Ectodermal cell (in vitro differentiated cells): ENCODE results near the gene ARID1A. TPM values are rescaled to one million over a fixed set of nuclear protein-coding genes. Genes with fewer than 3 reads are reported as not detected.
A peak's percentile ranks its signal among the peaks of the same experiment; 100 is the strongest.
"Not testable (repeated sequence)": the region's sequence is repeated elsewhere in the genome, so short reads cannot be mapped to it uniquely, and the experiment has no call there.

ENCODE experiments used
- H3K27ac ChIP-seq: 2 replicates; pipeline ENCODE4 v1.7.0; 2013; ENCODE audit warnings: mild to moderate bottlenecking, low read depth, low read length; ENCODE audit not compliant: insufficient read depth, poor library complexity, severe bottlenecking
- H3K27me3 ChIP-seq: 2 replicates; pipeline ENCODE4 v1.7.0; 2013; ENCODE audit warnings: mild to moderate bottlenecking, low read length; ENCODE audit not compliant: insufficient read depth, control insufficient read depth, poor library complexity, severe bottlenecking
- H3K36me3 ChIP-seq: one replicate; pipeline ENCODE4 v1.7.0; 2013; ENCODE audit warnings: low read length; ENCODE audit not compliant: control insufficient read depth, insufficient read depth
- H3K4me1 ChIP-seq: one replicate; pipeline ENCODE4 v1.7.0; 2013; ENCODE audit warnings: low read length; ENCODE audit not compliant: control insufficient read depth, insufficient read depth
- H3K4me3 ChIP-seq: 2 replicates; pipeline ENCODE4 v1.7.0; 2013; ENCODE audit warnings: low read depth, low read length, control low read depth; ENCODE audit not compliant: insufficient read depth
- H3K9me3 ChIP-seq: 2 replicates; pipeline ENCODE4 v1.7.0; 2013; ENCODE audit warnings: mild to moderate bottlenecking, low read length, moderate library complexity; ENCODE audit not compliant: control insufficient read depth
- WGBS, 2 experiments: methylation state at CpG; one replicate each; pipeline ENCODE4 v1.1.7; 2013; ENCODE audit warnings: missing lambda C conversion rate in 2 of 2; 5-methylcytosine and 5-hydroxymethylcytosine counted together
- polyA plus RNA-seq, 4 experiments: library from polyadenylated mRNA; stranded (reverse); fragments of 50-300 nt; gene quantifications; one replicate each; pipeline ENCODE4 v1.2.3, GENCODE V29; 2013

The ARID1A gene
- polyA plus RNA-seq (2013, experiment 1 of 4): 103 TPM
- 120 TPM for polyA plus RNA-seq (2013, experiment 2 of 4)
- 84.8 TPM for polyA plus RNA-seq (2013, experiment 3 of 4)
- 101 TPM for polyA plus RNA-seq (2013, experiment 4 of 4)

GRCh38 chr1:26695356-26696118, at the start of gene ARID1A:
Gene ARID1A, plus strand, starts transcription at chr1:26696015. Its CDS starts 389 bp downstream, at chr1:26696404.
- Histone ChIP-seq H3K4me1 (peaks cover 33% of the 10 kb centered on the region), H3K9me3 (no peaks in the 10 kb centered on the region), H3K36me3 (no peaks in the 10 kb centered on the region), H3K27ac (peak within 1 kb of the TSS; percentile 96), H3K27me3 (no peaks in the 10 kb centered on the region), H3K4me3 (peak within 1 kb of the TSS; percentile 94)
- WGBS, 2 experiments: 0 to 1% methylated on average over 67 to 72 of the region's 80 CpGs

DNA sequence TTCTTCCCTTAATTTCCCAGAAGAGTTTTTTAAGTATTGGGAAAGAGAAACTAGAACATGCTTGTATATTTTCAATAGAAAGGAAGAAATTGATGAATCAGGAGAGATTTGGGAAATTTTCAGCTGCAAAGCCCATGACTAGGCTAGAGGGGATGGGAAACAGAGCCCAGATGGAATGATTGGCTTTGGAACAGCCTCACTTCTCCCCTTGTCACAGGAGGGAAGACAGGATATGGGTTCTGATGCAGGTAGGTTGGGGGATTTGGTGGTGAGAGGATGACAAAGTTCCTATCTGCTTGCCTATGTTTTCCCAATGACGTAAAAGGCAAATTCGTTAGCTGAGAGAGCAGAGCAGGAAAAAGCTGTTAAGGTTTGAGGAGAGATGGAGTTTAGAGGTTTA, 31.0 kb upstream of the ARID1A start:
- H3K27ac ChIP-seq: no peak overlapping the region
- H3K36me3 ChIP-seq: no peaks in the 10 kb centered on the region
- no peak overlapping the region for H3K4me3 ChIP-seq
- H3K9me3 ChIP-seq: no peaks in the 10 kb centered on the region
- no peaks in the 10 kb centered on the region for H3K4me1 ChIP-seq
- 81% methylated on average over 2 of the region's 2 CpGs for WGBS, 2 experiments
- no peaks in the 10 kb centered on the region for H3K27me3 ChIP-seq

- Histone ChIP-seq H3K4me3 (no peak overlapping the region), H3K9me3 (no peaks in the 10 kb centered on the region), H3K36me3 (no peaks in the 10 kb centered on the region), H3K27ac (no peak overlapping the region), H3K27me3 (no peaks in the 10 kb centered on the region), H3K4me1 (no peaks in the 10 kb centered on the region)
- 98 to 100% methylated on average over 1 of the region's 1 CpG for WGBS, 2 experiments
Observed at GRCh38 chr1:26666855-26667254, 29.0 kb upstream of the ARID1A start.

- 82 to 87% methylated on average over 4 of the region's 4 CpGs for WGBS, 2 experiments
- not testable (repeated sequence) for H3K36me3 ChIP-seq, H3K27me3 ChIP-seq, H3K4me3 ChIP-seq, H3K27ac ChIP-seq, H3K9me3 ChIP-seq, H3K4me1 ChIP-seq
Observed at GRCh38 chr1:26668106-26668786, 27.6 kb upstream of the ARID1A start.

- Histone ChIP-seq H3K9me3 (no peaks in the 10 kb centered on the region), H3K27ac (no peak overlapping the region), H3K36me3 (no peaks in the 10 kb centered on the region), H3K4me1 (no peaks in the 10 kb centered on the region), H3K4me3 (no peak overlapping the region), H3K27me3 (no peaks in the 10 kb centered on the region)
- 48 to 53% methylated on average over 9 of the region's 9 CpGs for WGBS, 2 experiments
Observed at GRCh38 chr1:26677306-26678115, 18.3 kb upstream of the ARID1A start.

DNA sequence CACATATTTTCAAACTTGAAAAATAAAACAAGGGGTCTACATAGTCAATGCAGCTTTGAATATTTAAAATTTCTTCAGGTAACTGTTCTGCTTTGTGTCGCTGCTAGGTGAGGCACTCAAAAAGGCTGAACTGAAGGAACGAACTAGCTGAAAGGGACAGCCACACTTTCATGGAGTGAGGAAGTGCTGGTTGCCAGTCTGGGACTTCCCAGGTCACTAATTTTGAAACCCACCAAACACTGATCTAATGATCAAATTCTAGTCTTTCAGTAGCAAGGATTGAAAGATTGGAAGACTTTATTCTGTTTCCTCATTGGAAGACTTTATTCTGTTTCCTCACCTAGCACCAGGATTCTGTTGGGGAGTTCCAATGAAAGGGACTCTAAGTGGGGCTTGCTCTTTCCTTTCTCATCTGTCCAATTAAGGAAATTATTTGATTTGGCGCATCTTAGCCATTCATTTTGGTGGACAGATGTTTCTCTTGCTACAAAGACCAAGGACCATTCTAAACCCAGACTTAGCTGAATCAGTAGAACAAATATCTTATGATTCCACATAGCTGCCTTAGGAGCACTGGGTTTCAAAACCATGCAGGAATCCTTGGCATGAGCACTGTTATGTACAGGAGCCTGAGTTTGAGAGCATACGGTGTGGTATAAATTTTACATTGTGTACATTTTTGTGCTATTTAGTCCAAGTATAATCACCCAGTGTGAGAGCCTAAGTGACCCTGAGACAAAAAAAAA, 10.9 kb upstream of the ARID1A start:
- H3K4me3 ChIP-seq: no peak overlapping the region
- 89 to 95% methylated on average over 4 of the region's 4 CpGs for WGBS, 2 experiments

DNA sequence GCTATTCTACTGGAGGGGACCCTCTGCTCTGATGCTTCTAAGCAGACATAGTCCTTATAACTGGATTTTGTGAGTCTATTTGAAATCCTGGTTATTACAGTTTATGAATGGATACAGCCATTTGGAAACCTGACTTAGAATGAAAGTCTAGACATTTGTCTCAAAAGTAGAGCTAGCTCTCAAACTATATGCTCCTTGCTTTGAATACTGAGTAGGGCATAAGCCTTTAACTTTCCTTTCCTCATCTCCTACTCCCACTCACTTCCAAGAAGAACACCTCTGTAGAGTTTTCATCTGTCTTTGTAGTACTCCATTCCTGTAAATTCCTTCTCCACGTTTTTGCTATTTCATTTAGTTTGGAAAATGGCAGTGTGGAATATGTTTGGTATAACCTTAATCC, 9.0 kb upstream of the ARID1A start:
- H3K4me3 ChIP-seq: no peak overlapping the region
- H3K36me3 ChIP-seq: no peaks in the 10 kb centered on the region
- no CpG with 5 or more reads among the region's 1 CpG for WGBS, 2 experiments
- H3K27ac ChIP-seq: no peak overlapping the region
- H3K27me3 ChIP-seq: no peaks in the 10 kb centered on the region
- H3K9me3 ChIP-seq: no peaks in the 10 kb centered on the region
- H3K4me1 ChIP-seq: peaks cover 7% of the 10 kb centered on the region

More for the DNA sequence above, 10.9 kb upstream of the ARID1A start:
- no peaks in the 10 kb centered on the region for H3K9me3 ChIP-seq
- no peaks in the 10 kb centered on the region for H3K36me3 ChIP-seq
- H3K4me1 ChIP-seq: no peaks in the 10 kb centered on the region
- no peak overlapping the region for H3K27ac ChIP-seq
- no peaks in the 10 kb centered on the region for H3K27me3 ChIP-seq

- Histone ChIP-seq H3K4me3 (no peak overlapping the region), H3K9me3 (no peaks in the 10 kb centered on the region), H3K36me3 (no peaks in the 10 kb centered on the region), H3K27ac (no peak overlapping the region), H3K4me1 (peaks cover 16% of the 10 kb centered on the region), H3K27me3 (no peaks in the 10 kb centered on the region)
- WGBS, 2 experiments: 91 to 95% methylated on average over 9 of the region's 9 CpGs
Observed at GRCh38 chr1:26689504-26689903, 6.3 kb upstream of the ARID1A start.

DNA sequence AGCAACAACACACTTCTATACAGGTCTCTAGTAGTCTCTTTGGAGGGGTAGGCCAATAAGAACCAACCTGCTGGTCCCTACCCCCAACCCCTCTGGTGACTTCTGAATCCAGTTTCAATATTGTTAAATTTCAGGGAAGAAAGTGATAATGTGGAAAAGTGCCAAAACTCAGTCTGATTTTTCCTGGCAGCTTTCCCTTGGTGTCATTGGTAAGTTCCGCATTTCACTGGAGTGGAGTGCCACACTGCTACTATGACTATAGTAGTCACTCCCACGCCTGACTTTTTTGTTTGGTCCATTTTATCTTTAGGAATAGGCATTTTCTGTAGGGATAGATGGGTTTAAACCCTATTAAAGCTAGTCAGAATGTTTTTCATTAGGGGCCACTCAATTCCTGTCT, 5.7 kb upstream of the ARID1A start:
- no peaks in the 10 kb centered on the region for H3K9me3 ChIP-seq
- H3K36me3 ChIP-seq: no peaks in the 10 kb centered on the region
- peaks cover 21% of the 10 kb centered on the region for H3K4me1 ChIP-seq
- H3K27ac ChIP-seq: no peak overlapping the region
- no peak overlapping the region for H3K4me3 ChIP-seq
- WGBS, 2 experiments: 98 to 100% methylated on average over 2 of the region's 2 CpGs
- H3K27me3 ChIP-seq: no peaks in the 10 kb centered on the region
